SW 1271 (cell line): ENCODE data around the gene PLEKHD1.
"Not testable (repeated sequence)": the region's sequence is repeated elsewhere in the genome, so short reads cannot be mapped to it uniquely, and the experiment has no call there.

ENCODE experiments used
- DNase-seq, 2 experiments: peaks; one replicate each; lab custom pipeline; 2025; lab: John Stamatoyannopoulos, UW

Gene PLEKHD1

DNA sequence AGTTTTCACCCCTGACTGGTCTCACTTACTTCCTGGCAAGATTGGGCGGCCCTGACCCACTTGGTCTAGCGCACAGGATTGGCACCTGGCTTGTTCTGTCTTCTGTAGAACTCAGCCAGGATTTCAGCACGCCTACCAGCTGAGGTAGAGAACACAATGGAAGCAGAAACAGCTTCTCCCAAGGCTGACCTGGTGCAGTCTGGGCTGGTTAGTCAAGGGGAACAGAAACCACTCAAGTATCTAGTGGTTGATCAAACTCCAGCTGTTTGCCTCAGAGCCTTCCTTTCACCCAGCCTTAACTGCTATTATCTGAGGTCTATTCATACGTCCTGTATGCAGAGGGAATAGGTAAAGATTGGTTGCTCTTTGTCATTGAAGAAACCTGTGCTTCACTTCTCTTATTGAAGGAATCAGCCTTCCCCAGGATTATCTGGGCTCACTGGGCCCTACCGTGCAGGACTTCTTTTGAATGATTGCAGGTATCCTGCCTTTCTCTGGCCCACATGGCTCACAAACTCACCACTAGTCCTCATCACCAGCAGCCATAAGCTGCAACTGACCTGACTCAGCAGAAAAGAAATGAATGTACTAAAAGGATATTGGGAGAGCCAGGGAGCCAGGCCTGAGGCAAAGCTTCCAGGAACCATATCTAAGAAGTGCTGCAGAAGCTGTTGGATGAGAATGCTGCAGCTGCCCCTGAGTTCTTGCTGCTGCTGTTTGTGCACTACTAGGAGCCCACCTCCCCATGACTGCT is 2.5 kb upstream of the PLEKHD1 start:
- no peak for DNase-seq

- no peak for DNase-seq
These were observed 624 bp upstream of the PLEKHD1 start for GRCh38 chr14:69483765-69484443.

- no peak for DNase-seq
These were observed 760 bp downstream of the PLEKHD1 start for GRCh38 chr14:69485315-69485660.

DNA sequence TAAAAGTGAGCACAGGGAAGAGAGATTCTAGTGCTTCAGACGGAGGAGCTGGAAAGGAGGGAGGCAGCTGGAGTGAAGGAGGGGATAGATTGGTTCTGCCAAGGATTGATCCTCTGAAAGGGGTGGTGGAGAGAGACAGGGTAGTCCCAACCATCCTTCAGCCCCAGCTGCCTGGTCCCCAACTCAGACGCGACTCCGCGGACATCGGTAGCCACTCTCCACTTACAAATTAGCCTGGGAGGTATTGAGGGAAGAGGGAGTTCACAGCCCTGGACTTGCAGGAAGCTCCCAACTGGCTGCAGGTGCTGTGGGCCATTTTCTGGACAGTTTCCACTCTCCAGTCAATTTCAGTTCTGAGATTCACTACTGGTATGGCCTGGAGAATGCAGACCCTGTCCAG is 1.2 kb downstream of the PLEKHD1 start:
- DNase-seq, result no peak

GRCh38 chr14:69487226-69487625 is 2.7 kb downstream of the PLEKHD1 start:
- DNase-seq, result no peak

GRCh38 chr14:69487771-69488170 is 3.2 kb downstream of the PLEKHD1 start:
- no peak for DNase-seq

- DNase-seq, result no peak
These were observed 5.0 kb downstream of the PLEKHD1 start for GRCh38 chr14:69489495-69489894.

GRCh38 chr14:69490219-69490918 is 5.8 kb downstream of the PLEKHD1 start:
- no peak for DNase-seq

DNA sequence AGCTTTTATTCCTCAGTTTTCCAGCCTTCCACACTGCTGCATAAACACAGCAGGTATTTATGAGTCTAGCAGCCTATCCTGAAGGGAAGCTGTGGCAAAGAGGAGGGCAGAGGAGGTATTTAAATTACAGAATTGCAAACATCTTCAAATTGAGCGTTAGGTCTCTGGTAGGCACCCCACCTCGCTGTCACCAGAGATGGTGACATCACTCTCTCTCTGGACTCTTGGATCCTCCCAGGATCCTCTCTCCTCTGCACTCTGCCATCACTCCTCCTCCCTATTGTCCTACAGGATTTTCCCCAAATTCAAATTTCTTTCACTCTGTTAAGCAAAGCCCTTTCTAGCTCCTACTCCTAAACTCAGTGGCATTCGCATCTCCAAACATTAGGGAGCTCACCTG is 6.7 kb downstream of the PLEKHD1 start:
- DNase-seq, result no peak

DNA sequence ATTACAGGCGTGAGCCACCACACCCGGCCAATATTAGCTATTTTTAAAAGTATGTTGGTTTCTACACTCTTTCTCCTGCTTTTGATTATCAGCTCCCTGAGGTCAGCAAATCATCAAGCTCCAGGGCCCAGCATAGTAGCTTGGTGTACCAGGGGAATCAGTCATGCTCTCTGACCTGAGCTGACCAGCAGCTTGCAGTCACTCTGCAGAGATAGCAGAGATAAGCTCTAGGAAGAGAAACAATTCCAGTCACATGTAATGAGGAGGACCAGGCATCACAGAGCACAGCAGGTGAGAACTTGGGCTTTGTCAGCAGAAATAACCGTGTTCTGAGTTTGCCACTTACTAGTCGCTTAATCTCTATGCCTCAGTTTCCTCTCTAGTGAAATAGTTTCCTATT is 8.5 kb downstream of the PLEKHD1 start:
- no peak for DNase-seq

- DNase-seq, result no peak
These were observed 9.3 kb downstream of the PLEKHD1 start for GRCh38 chr14:69493791-69494190.

GRCh38 chr14:69495341-69495921 is 10.9 kb downstream of the PLEKHD1 start:
- DNase-seq, result no peak

- DNase-seq, result not testable (repeated sequence)
These were observed 13.3 kb downstream of the PLEKHD1 start for GRCh38 chr14:69497866-69498265.

DNA sequence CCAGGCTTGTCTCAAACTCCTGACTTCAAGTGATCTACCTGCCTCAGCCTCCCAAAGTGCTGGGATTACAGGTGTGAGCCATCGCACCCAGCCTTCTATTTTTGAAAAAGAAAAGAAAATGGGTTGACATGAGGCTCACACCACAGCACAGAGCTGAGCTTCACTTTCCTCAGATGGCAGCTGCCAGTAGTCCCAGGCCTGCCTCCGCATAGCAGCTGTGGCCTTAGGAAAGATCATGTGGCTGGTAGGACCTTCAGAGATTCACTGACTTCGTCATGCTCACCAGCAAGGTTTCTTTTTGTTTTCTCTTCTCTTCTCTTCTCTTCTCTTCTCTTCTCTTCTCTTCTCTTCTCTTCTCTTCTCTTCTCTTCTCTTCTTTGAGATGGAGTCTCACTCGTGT is 13.8 kb downstream of the PLEKHD1 start:
- DNase-seq, result not testable (repeated sequence)

- no peak for DNase-seq
These were observed 14.9 kb downstream of the PLEKHD1 start for GRCh38 chr14:69499436-69499835.

DNA sequence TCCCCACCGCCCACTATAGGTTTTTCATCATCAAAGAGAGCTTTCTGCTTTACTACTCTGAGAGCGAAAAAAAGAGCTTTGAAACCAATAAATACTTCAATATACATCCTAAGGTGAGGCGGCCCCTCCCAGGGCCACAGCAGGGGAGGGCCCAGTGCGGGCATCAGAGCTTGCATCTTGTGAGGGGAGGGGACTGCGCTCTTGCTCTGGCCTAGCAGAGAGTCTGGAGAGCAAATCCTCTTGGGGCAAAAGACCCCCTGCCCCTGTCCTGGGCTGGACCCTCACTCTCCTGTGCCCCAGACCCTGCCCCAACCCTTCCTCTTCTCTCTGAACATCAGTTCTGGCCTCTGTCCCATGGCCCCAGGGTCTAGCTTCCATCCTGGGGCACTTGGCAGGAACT is 15.6 kb downstream of the PLEKHD1 start:
- DNase-seq, result no peak

- DNase-seq, result no peak
These were observed 16.2 kb downstream of the PLEKHD1 start for GRCh38 chr14:69500736-69501135.

DNA sequence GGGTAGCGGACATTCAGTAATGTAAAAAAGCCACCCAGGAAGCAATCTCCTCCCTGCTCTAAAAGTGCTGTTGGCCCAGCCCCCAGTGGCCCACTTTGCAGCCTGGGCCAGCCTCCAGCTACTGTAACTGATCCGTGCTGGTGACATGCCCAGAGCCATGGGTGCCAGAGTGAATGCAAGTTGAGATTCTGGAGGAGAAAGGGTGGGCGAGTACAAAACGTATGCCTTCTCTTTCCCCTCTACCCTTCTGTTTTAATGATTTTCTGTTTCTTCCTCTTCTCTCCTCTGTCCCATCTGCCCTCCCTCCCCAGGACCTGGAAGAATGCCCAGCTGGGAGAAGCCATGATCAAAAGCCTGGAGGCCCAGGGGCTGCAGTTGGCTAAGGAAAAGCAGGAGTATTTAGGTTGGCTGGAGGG is 16.9 kb downstream of the PLEKHD1 start:
- DNase-seq, result no peak

- DNase-seq, result no peak
These were observed 20.2 kb downstream of the PLEKHD1 start for GRCh38 chr14:69504775-69505174.

GRCh38 chr14:69505338-69506240 is 21.1 kb downstream of the PLEKHD1 start:
- no peak for DNase-seq

DNA sequence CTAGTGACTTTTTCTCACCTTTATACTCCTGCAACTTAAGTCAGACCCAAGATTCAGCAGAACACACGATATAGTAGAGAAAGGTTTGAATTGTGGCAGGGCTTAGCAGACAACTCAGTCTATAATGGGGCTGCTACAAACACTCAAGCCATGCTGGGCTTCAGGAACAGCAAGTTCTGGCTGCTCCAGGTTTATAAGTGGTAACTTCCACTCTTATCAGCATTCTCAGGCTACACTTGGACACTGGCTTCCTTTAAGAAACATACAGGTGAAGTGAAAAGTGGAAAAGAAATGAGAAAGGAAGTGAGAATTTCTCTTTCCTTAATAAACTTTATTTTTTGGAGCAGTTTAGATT is 21.7 kb downstream of the PLEKHD1 start:
- DNase-seq, result no peak
